Liver (tissue), 3 donors: ENCODE data around the gene ABHD2.

Source experiments
- EGR1 ChIP-seq, 2 donors: IDR thresholded peaks; 2 replicates each; pipeline ENCODE4 v1.6.1; 2016 to 2018; ENCODE audit warnings: antibody characterized with exemption in 2 of 2, low read depth in 2 of 2
- GABPA ChIP-seq, 2 donors: IDR thresholded peaks in 1 of 2; conservative IDR thresholded peaks in 1 of 2; 2 replicates each; pipeline ENCODE4 v1.6.1; 2016; ENCODE audit warnings: antibody characterized with exemption in 2 of 2, mild to moderate bottlenecking in 1 of 2, moderate library complexity in 1 of 2
- MAX ChIP-seq: IDR thresholded peaks from 2 replicates; pipeline ENCODE4 v1.6.1; 2016; ENCODE audit warnings: antibody characterized with exemption
- REST ChIP-seq: IDR thresholded peaks from 2 replicates; pipeline ENCODE4 v1.6.1; 2016; ENCODE audit warnings: antibody characterized with exemption, mild to moderate bottlenecking
- YY1 ChIP-seq: IDR thresholded peaks from 2 replicates; pipeline ENCODE4 v1.6.1; 2016; ENCODE audit warnings: antibody characterized with exemption, mild to moderate bottlenecking
- TF ChIP-seq, protein P1 (sequence below): fragments of 150-350 bp; IDR thresholded peaks from 2 replicates; pipeline ENCODE4 v1.5.1; 2017; ENCODE audit warnings: improper control_type of control experiment, low read depth, low read length; ENCODE audit not compliant: missing input control
- donor health status: healthy.
- donor health status: healthy.

DNA sequence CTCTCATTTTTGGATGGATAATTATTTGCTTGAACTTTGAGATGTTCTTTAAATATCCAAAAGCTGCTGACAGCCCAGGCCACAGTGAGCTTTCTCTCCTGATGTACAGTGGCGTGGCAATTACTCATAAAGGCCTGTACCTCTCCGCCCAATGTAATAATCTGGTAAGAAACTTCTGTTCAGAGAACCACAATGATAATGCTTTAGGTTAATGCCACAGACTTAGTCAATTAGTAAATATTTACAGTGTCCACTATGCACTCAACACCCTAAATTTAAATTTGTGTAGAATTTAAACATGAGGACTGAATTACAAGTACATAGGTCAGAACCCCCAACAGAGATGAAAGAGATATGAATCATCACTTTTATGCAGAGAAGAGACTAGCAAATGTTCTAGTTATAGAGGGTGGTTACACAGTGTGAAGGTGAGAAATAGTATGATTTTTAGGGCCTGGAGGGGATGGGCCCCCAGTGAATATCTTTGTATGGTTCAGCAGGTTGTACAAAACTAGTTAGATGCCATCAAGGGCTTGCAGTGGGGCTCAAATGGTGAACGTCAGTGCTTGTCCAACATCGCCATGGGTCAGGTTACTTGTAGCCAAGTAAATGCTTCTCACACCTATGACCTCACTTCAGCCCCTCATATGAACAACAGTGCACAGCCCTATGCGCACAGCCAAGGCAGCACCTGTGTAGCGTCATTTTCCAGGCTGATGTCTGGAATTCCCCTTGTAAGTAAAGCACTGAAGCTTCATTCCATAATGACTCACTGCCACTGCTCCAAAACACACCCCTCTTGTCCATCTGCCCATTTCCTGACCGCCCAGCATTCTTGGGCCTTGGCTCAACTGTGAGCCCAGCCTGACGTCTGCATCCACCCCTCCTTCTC lies 13.3 kb downstream of the ABHD2 start:
- TF ChIP-seq, protein P1, sequence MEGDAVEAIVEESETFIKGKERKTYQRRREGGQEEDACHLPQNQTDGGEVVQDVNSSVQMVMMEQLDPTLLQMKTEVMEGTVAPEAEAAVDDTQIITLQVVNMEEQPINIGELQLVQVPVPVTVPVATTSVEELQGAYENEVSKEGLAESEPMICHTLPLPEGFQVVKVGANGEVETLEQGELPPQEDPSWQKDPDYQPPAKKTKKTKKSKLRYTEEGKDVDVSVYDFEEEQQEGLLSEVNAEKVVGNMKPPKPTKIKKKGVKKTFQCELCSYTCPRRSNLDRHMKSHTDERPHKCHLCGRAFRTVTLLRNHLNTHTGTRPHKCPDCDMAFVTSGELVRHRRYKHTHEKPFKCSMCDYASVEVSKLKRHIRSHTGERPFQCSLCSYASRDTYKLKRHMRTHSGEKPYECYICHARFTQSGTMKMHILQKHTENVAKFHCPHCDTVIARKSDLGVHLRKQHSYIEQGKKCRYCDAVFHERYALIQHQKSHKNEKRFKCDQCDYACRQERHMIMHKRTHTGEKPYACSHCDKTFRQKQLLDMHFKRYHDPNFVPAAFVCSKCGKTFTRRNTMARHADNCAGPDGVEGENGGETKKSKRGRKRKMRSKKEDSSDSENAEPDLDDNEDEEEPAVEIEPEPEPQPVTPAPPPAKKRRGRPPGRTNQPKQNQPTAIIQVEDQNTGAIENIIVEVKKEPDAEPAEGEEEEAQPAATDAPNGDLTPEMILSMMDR = no peak
- no peak for TF ChIP-seq GABPA (IDR thresholded peaks at IDR 0.05 in 1 of 2, conservative IDR thresholded peaks at IDR 0.05 in 1 of 2)
- TF ChIP-seq YY1 = no peak
- TF ChIP-seq MAX = no peak
- no peak for TF ChIP-seq REST
- no peak for TF ChIP-seq EGR1 (IDR thresholded peaks at IDR 0.05; ENCODE audit: low read depth in 2 of 2)
